NB4 (cell line): ENCODE measurements around the gene AGO4.
A peak's percentile ranks its signal among the peaks of the same experiment; 100 is the strongest.
"Not testable (repeated sequence)": the region's sequence is repeated elsewhere in the genome, so short reads cannot be mapped to it uniquely, and the experiment has no call there.

Experiments used
- DNase-seq: peaks from one replicate; pipeline ENCODE4 v3.0.0; 2010; ENCODE audit warnings: low read depth
- H3K4me3 ChIP-seq: one replicate; pipeline ENCODE4 v1.5.1; 2011; ENCODE audit warnings: mild to moderate bottlenecking, low read depth, low read length, moderate library complexity
- MAX ChIP-seq: IDR thresholded peaks from 2 replicates; pipeline ENCODE4 v1.6.1; 2011; ENCODE audit warnings: low read depth, low read length
- MYC ChIP-seq: IDR thresholded peaks from 2 replicates; pipeline ENCODE4 v1.6.1; 2011; ENCODE audit warnings: low read depth, low read length
- POLR2A ChIP-seq: IDR thresholded peaks from 2 replicates; pipeline ENCODE4 v1.6.1; 2011; ENCODE audit warnings: mild to moderate bottlenecking; ENCODE audit not compliant: insufficient read length; ENCODE audit errors: extremely low read depth
- TF ChIP-seq, protein P1 (sequence below): IDR thresholded peaks from one replicate; pipeline ENCODE4 v1.5.1; 2012; ENCODE audit warnings: low read depth, low read length

The AGO4 gene

DNA sequence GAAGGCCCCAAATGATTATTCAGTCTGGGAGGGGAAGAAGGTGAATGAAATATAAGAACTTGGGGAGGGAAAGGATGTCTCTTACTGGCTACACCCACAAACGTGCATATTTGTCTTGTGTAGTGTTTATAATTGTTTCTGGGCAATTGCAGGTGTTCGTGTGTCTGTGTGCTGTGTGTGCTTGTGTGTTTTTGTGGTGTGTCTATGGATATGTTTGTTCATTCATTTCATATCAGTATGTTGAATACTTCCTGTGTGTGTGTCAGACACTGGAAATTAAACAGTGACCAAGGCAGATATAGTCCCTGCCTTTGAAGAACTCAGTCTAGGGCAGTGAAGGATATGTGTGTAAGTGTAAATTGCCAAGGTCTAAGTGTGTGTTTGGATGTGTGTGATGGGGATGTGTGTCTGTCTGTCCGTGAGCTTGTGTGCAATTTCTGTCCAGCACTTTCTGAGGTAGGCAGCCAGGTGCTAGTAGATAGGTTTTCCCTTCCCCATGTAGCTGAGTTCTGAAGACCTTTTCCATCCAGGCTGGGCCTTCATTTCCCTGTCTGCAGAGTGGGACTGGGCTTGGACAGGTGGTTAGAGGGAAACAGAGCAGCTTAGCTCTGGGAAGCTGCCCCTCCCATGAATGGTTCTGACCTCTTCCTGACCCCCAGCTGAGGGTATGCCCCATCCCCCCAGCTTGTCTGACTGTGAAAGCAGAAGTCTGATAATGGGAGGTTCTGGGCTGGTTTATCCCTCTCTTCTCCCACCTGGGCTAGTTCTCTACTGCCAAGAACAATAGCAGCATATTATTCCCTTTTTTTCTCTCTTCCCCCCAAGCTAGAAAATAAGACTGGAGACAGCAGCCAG is 79.0 kb downstream of the AGO4 start:
- TF ChIP-seq, protein P1, sequence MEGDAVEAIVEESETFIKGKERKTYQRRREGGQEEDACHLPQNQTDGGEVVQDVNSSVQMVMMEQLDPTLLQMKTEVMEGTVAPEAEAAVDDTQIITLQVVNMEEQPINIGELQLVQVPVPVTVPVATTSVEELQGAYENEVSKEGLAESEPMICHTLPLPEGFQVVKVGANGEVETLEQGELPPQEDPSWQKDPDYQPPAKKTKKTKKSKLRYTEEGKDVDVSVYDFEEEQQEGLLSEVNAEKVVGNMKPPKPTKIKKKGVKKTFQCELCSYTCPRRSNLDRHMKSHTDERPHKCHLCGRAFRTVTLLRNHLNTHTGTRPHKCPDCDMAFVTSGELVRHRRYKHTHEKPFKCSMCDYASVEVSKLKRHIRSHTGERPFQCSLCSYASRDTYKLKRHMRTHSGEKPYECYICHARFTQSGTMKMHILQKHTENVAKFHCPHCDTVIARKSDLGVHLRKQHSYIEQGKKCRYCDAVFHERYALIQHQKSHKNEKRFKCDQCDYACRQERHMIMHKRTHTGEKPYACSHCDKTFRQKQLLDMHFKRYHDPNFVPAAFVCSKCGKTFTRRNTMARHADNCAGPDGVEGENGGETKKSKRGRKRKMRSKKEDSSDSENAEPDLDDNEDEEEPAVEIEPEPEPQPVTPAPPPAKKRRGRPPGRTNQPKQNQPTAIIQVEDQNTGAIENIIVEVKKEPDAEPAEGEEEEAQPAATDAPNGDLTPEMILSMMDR, result no peak
- no peak for TF ChIP-seq MYC
- no peak for TF ChIP-seq POLR2A
- no peak for TF ChIP-seq MAX
- no peak overlapping the region for H3K4me3 ChIP-seq
- peak; percentile 69 for DNase-seq

- no peak overlapping the region for H3K4me3 ChIP-seq
- no peak for DNase-seq
- TF ChIP-seq POLR2A (no peak), MAX (no peak), MYC (no peak)
- TF ChIP-seq, protein P1, result no peak
These were observed 79.7 kb downstream of the AGO4 start for GRCh38 chr1:35887508-35887907.

GRCh38 chr1:35888255-35888654 is 80.4 kb downstream of the AGO4 start:
- no peak overlapping the region for H3K4me3 ChIP-seq

GRCh38 chr1:35888981-35889380 is 81.2 kb downstream of the AGO4 start:
- H3K4me3 ChIP-seq, DNase-seq: not testable (repeated sequence)

More at GRCh38 chr1:35888255-35888654, 80.4 kb downstream of the AGO4 start:
- TF ChIP-seq MAX, result no peak
- DNase-seq, result no peak

- DNase-seq, result no peak
- no peak overlapping the region for H3K4me3 ChIP-seq
- TF ChIP-seq POLR2A, result no peak
- TF ChIP-seq, protein P1, result no peak
- TF ChIP-seq MAX, result no peak
- TF ChIP-seq MYC, result no peak
These were observed 85.4 kb downstream of the AGO4 start for GRCh38 chr1:35893051-35893879.

DNA sequence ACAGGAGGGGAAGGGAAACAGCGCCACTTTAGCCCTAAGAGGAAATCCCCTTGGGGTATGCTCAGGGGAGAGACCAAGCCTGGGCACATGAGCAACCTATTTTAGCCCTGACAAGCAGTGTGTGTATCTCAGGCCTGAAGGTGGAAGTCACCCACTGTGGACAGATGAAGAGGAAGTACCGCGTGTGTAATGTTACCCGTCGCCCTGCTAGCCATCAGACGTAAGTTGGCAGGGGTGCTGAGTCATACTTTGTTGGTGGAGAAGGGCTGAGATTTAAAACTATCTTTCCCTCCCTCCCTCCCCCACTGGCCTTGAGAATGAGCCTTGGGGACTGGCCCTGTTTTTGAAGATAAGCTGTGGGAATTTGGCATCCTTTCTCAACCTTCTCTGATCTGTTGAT is 86.4 kb downstream of the AGO4 start:
- peak; percentile 80 for DNase-seq

More for the DNA sequence above, 86.4 kb downstream of the AGO4 start:
- H3K4me3 ChIP-seq, result no peak overlapping the region
- TF ChIP-seq, protein P1, result no peak
- TF ChIP-seq MYC, result 0 out of 2 replicates have a peak, but pooled peaks have one; percentile 35
- peak; percentile 50; the same call in 1 of the 2 replicates for TF ChIP-seq MAX
